ENCODE data around the gene HOXB8. TPM values are rescaled to one million over a fixed set of nuclear protein-coding genes. Genes with fewer than 3 reads are reported as not detected.

The HOXB8 gene
- total and polyA plus RNA-seq, 10 of the 15 experiments (the other 5 are each of a cell fraction or from before 2014, with no cell fraction given) = 0.21 TPM; not detected in 9

DNA sequence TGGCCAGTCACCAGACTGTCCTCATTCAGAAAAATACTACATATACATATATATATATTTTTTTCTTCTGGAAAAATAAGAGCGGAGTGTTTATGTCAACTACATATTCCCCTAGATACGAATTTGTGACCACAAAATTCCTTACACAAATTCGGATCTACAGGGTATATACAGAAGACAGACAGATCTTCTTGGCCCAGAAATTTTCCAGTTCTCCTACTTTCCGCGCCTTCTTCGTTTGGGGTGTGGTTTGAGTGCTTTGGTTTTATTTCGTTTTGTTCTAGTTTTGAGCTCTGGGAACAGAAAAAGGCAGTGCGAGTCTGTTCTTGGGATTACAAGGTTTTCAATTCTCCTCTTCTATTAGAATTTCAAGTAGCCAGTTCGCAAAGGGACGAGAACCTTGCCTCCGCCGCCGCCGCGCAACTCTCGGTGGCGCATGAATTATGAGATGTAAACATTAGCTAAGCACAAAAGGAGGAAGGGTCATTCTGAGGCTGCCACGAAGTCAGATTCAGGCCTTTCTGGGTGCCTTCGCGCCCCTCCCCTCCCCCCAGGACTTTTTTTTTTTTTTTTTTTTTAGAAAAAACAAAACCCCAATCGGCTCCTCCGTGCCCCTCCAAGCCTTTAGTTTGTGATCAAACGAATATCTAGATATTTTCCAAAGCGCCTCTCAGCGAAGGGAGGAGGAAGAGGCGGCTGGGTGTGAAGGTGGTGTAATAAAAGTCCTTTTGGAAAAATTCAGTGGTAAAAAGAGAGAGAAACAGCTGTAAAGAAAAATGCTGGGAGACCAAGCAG is 35.1 kb downstream of the HOXB8 start:
- ChIA-PET RAD21 (ENCODE audit: unreplicated experiment) (interaction anchor here (0.6 to 1.2 kb wide), 2 partner anchors 83 to 243 kb away, joined by 3 read pairs; no protein-coding TSS in a partner anchor), CTCF (interaction anchor here (0.8 to 1.3 kb wide), 2 partner anchors 87 to 318 kb away, joined by 3 read pairs; no protein-coding TSS in a partner anchor), SMC1A (ENCODE audit: uncharacterized antibody, unreplicated experiment) (interaction anchor here (0.6 to 1.1 kb wide), 4 partner anchors 69 to 635 kb away, joined by 3 to 8 read pairs (median 4); no protein-coding TSS in a partner anchor), POLR2A (interaction anchor here (0.6 to 0.7 kb wide), 3 partner anchors 98 to 485 kb away, joined by 3 to 5 read pairs (median 3); no protein-coding TSS in a partner anchor)
- Histone ChIP-seq H3K9me3 (replicated peaks; ENCODE audit: control insufficient read depth, insufficient read depth, low read length) (no peaks in the 10 kb centered on the region), H3K4me3 (peak overlapping the region; percentile 32; the same call in 1 of the 2 replicates), H4K20me1 (ENCODE audit: control insufficient read depth, insufficient read depth) (no peaks in the 10 kb centered on the region), H3K4me2 (ENCODE audit: control insufficient read depth, insufficient read depth) (no peak overlapping the region), H3K79me2 (ENCODE audit: control insufficient read depth, insufficient read depth, low read length) (peaks cover 7% of the 10 kb centered on the region), H3K36me3 (ENCODE audit: control insufficient read depth in 2 of 2, insufficient read depth in 2 of 2, low read length in 1 of 2) (no peaks in the 10 kb centered on the region), H2AFZ (ENCODE audit: control insufficient read depth, low read depth, low read length) (no peak overlapping the region), H3K27ac (ENCODE audit: control insufficient read depth, insufficient read depth) (no peak overlapping the region), H3K4me1 (ENCODE audit: control insufficient read depth, insufficient read depth, low read length) (peaks cover 23% of the 10 kb centered on the region), H3K27me3 (replicated peaks in 1 of 2; ENCODE audit: control insufficient read depth in 2 of 2, insufficient read depth in 2 of 2, low read length in 1 of 2) (no peaks in the 10 kb centered on the region), H3K9ac (ENCODE audit: control insufficient read depth, insufficient read depth, low read length) (no peak overlapping the region)
- intact Hi-C loops (cut with micrococcal nuclease; ENCODE audit: unreplicated experiment) (no loop called here), in situ Hi-C loops (cut with MboI) (no loop called here)
- TF ChIP-seq NR2C1 (IDR thresholded peaks at IDR 0.05) (no peak), ZNF384 (IDR thresholded peaks at IDR 0.05; ENCODE audit: borderline replicate concordance, low read depth, low read length) (peak; percentile 52; the same call in 1 of the 2 replicates)
- TF ChIP-seq, protein P1, sequence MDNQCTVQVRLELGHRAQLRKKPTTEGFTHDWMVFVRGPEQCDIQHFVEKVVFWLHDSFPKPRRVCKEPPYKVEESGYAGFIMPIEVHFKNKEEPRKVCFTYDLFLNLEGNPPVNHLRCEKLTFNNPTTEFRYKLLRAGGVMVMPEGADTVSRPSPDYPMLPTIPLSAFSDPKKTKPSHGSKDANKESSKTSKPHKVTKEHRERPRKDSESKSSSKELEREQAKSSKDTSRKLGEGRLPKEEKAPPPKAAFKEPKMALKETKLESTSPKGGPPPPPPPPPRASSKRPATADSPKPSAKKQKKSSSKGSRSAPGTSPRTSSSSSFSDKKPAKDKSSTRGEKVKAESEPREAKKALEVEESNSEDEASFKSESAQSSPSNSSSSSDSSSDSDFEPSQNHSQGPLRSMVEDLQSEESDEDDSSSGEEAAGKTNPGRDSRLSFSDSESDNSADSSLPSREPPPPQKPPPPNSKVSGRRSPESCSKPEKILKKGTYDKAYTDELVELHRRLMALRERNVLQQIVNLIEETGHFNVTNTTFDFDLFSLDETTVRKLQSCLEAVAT (IDR thresholded peaks at IDR 0.05) = peak; percentile 39; the same call in 1 of the 2 replicates
- no TSS peak for BruUV-seq (replicated peaks)
- WGBS (ENCODE audit: insufficient coverage, insufficient replicate concordance, low lambda C conversion rate, missing lambda C conversion rate) = 64% methylated on average over 26 of the region's 26 CpGs
- DNase-seq (ENCODE audit: low read depth, low spot score) (no peak), ATAC-seq (no peak), FAIRE-seq (no peak)
